CD4-positive, CD25-positive, alpha-beta regulatory T cell (primary cell): ENCODE data around the gene WDR36. TPM values are rescaled to one million over a fixed set of nuclear protein-coding genes. Genes with fewer than 3 reads are reported as not detected.
"Not testable (repeated sequence)": the region's sequence is repeated elsewhere in the genome, so short reads cannot be mapped to it uniquely, and the experiment has no call there.

ENCODE experiments used
- ATAC-seq, 2 donors: fragments of 150-1000 bp; cut with Tn5 transposase; one replicate each; pipeline ENCODE4 v1.10.0; 2021; ENCODE audit warnings: low read depth in 2 of 2, moderate number of reproducible peaks in 2 of 2, moderate library complexity in 1 of 2
- DNase-seq, 3 donors: peaks; one replicate each; pipeline versions ENCODE4 v3.0.0 to v3.0.0-alpha.2; 2012 to 2022; ENCODE audit warnings: mixed read lengths in 1 of 3
- H3K27ac ChIP-seq: one replicate; pipeline ENCODE4 v1.7.0; 2013; ENCODE audit warnings: mild to moderate bottlenecking, low read length; ENCODE audit not compliant: insufficient read depth, poor library complexity, severe bottlenecking
- H3K27me3 ChIP-seq: one replicate; pipeline ENCODE4 v1.7.0; 2013; ENCODE audit warnings: low read length; ENCODE audit not compliant: control insufficient read depth, insufficient read depth
- H3K36me3 ChIP-seq: one replicate; pipeline ENCODE4 v1.7.0; 2013; ENCODE audit warnings: mild to moderate bottlenecking, low read length, moderate library complexity; ENCODE audit not compliant: control insufficient read depth, insufficient read depth
- H3K4me1 ChIP-seq: 2 replicates; pipeline ENCODE4 v1.7.0; 2013; ENCODE audit warnings: mild to moderate bottlenecking, low read length; ENCODE audit not compliant: insufficient read depth, control insufficient read depth, poor library complexity, severe bottlenecking
- H3K4me3 ChIP-seq: one replicate; pipeline ENCODE4 v1.7.0; 2013; ENCODE audit warnings: low read depth, mild to moderate bottlenecking, low read length, moderate library complexity
- H3K9me3 ChIP-seq, 2 experiments: 1 replicate in 1 of 2; 2 replicates in 1 of 2; pipeline ENCODE4 v1.7.0; 2013; ENCODE audit warnings: low read length in 2 of 2, mild to moderate bottlenecking in 1 of 2, moderate library complexity in 1 of 2; ENCODE audit not compliant: control insufficient read depth in 2 of 2
- H3K27ac Mint-ChIP-seq, 3 donors: one replicate each; pipeline ENCODE4 v1.8.0; 2020 to 2022; ENCODE audit warnings: mild to moderate bottlenecking in 3 of 3, mixed read lengths in 3 of 3, moderate library complexity in 2 of 3
- H3K27me3 Mint-ChIP-seq: one replicate; pipeline ENCODE4 v1.8.0; 2022; ENCODE audit warnings: mild to moderate bottlenecking, mixed read lengths
- H3K36me3 Mint-ChIP-seq: one replicate; pipeline ENCODE4 v1.8.0; 2020; ENCODE audit warnings: mixed read lengths
- H3K4me1 Mint-ChIP-seq, 4 donors: one replicate each; pipeline ENCODE4 v1.8.0; 2020 to 2022; ENCODE audit warnings: mixed read lengths in 4 of 4, mild to moderate bottlenecking in 1 of 4
- H3K4me3 Mint-ChIP-seq, 4 donors: one replicate each; pipeline ENCODE4 v1.8.0; 2020 to 2022; ENCODE audit warnings: mild to moderate bottlenecking in 4 of 4, mixed read lengths in 4 of 4, moderate library complexity in 3 of 4
- H3K9me3 Mint-ChIP-seq, 7 donors: one replicate each; pipeline ENCODE4 v1.8.0; 2020 to 2022; ENCODE audit warnings: mixed read lengths in 7 of 7, mild to moderate bottlenecking in 3 of 7, moderate library complexity in 2 of 7
- polyA plus RNA-seq, 4 donors: library from polyadenylated mRNA; unstranded; fragments of 300-500 nt; fragmentation: Illumina TruSeq; gene quantifications; one replicate each; pipeline ENCODE4 v1.2.3, GENCODE V29; 2021
- total RNA-seq: library from RNA; stranded (reverse); gene quantifications from one replicate; pipeline ENCODE4 v1.2.3, GENCODE V29; 2022

The WDR36 gene
- total and polyA plus RNA-seq, 5 donors from 2014 or later, result 15.5 to 25.5 (median 18.8) TPM

DNA sequence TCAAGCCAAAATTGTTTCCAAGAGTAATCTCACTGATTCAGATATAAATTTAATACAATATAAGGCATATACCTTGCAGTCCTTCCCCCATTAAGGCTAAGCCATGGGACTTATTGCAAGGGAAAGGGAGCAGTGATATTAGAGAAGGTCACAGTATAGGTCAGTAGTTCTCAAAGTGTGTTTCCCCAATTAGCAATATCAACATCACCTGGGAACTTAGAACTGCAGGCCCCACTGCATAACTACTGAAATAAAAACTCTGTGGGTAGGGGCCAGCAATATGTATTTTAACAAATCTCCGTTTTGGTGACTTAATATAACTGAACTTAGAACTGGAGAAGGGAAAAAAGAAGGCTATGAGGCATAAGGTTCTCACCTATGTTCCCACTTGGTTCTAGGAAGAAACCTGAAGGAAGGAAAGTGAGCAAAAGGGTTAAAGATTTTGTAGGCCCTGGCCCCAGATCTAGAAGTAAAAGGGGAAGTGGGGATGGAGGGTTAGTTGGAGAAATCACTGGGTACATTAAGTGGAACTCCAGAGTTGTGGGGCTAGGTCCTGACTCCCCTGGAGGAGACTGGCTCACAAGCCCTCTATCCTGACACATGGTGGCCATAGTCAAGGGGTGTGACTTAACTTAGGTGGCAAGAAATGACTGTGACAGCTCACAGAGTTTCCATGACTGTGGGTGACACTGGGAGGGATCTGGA, 40.7 kb downstream of the WDR36 start:
- H3K27ac ChIP-seq, result no peak overlapping the region
- Mint-ChIP-seq H3K27ac (peak overlapping the region in 1 of 3 donors; percentile 7), H3K9me3 (peaks cover 0 to 1% (median 0%) of the 10 kb centered on the region in 7 donors), H3K27me3 (no peaks in the 10 kb centered on the region), H3K36me3 (peaks cover 5% of the 10 kb centered on the region), H3K4me1 (peaks cover 0 to 7% (median 0%) of the 10 kb centered on the region in 4 donors), H3K4me3 (no peak overlapping the region)
- H3K9me3 ChIP-seq, result no peaks in the 10 kb centered on the region
- ATAC-seq (no peak), DNase-seq (no peak)
- H3K27me3 ChIP-seq, result no peaks in the 10 kb centered on the region
- no peaks in the 10 kb centered on the region for H3K36me3 ChIP-seq
- H3K4me1 ChIP-seq, result no peaks in the 10 kb centered on the region
- H3K4me3 ChIP-seq, result no peak overlapping the region

DNA sequence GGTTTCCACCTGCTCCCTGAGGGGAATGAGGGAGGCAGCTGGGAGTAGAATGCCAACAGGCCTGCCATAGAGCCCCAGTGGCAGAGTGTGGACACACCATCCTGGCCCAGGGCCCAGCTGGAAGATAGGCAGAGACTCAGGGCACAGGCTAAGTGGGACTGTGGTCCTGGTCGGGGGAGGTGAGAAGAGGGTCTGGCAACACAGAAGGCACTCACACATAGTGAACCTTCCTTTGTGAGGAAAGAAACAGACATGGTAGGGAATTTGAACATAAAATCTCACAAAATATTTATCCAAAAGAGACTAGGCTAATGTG, 41.2 kb downstream of the WDR36 start:
- Histone ChIP-seq H3K36me3 (no peaks in the 10 kb centered on the region), H3K4me1 (no peaks in the 10 kb centered on the region), H3K9me3 (no peaks in the 10 kb centered on the region), H3K4me3 (no peak overlapping the region), H3K27me3 (no peaks in the 10 kb centered on the region), H3K27ac (no peak overlapping the region)
- DNase-seq (no peak), ATAC-seq (no peak)
- no peaks in the 10 kb centered on the region for H3K27me3 Mint-ChIP-seq
- peaks cover 0 to 1% (median 0%) of the 10 kb centered on the region in 7 donors for H3K9me3 Mint-ChIP-seq
- no peak overlapping the region for H3K4me3 Mint-ChIP-seq
- H3K27ac Mint-ChIP-seq, result no peak overlapping the region
- H3K4me1 Mint-ChIP-seq, result peaks cover 0 to 7% (median 0%) of the 10 kb centered on the region in 4 donors
- peaks cover 4% of the 10 kb centered on the region for H3K36me3 Mint-ChIP-seq

DNA sequence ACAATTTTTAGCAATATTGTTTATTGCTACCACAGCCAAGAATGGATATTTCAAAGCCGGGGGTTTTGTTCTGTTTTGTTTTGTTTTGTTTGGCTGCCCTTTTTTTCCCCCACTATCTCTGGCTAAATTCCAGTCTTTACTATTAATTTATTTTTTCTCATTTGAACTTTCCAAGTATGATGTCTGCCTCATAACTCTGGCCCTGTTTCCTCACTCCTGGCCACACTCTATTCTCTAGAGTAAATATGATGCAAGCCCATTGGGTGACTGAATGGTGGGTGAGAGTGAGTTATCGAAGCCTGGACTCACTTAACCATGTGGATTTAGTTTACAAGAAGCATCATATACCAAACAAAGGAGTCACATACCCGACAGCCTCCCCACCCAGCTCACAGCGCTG, 41.9 kb downstream of the WDR36 start:
- H3K36me3 Mint-ChIP-seq, result no peaks in the 10 kb centered on the region
- H3K9me3 Mint-ChIP-seq, result peaks cover 0 to 1% (median 0%) of the 10 kb centered on the region in 7 donors
- ATAC-seq (no peak), DNase-seq (no peak)
- no peaks in the 10 kb centered on the region for H3K27me3 Mint-ChIP-seq
- no peak overlapping the region for H3K4me3 Mint-ChIP-seq
- Histone ChIP-seq H3K4me1 (no peaks in the 10 kb centered on the region), H3K27ac (no peak overlapping the region), H3K36me3 (no peaks in the 10 kb centered on the region), H3K4me3 (no peak overlapping the region), H3K9me3 (no peaks in the 10 kb centered on the region), H3K27me3 (no peaks in the 10 kb centered on the region)
- peaks cover 0 to 7% (median 0%) of the 10 kb centered on the region in 4 donors for H3K4me1 Mint-ChIP-seq
- no peak overlapping the region for H3K27ac Mint-ChIP-seq

DNA sequence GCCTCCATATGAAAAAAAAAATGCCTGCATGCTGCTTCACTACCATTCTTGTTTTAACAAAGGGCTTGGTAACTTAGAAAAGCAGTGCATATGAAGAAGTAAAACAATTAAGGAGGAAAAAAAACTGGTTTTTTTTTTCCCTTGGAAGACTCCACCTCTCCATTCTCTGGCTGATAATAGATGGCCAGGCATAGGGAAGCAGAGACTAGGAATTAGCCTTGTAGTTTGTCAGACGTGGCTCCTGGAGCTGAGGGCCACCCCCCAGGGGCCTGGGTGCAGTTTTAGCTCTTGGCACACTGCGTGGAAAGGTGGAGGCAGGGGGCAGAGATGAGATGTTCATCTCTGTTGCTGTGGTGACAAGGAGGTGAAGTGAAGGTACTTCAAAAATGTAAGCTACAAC, 42.7 kb downstream of the WDR36 start:
- no peak overlapping the region for H3K27ac Mint-ChIP-seq
- H3K4me1 Mint-ChIP-seq, result peaks cover 0 to 7% (median 0%) of the 10 kb centered on the region in 4 donors
- H3K36me3 Mint-ChIP-seq, result no peaks in the 10 kb centered on the region
- no peaks in the 10 kb centered on the region for H3K36me3 ChIP-seq
- ATAC-seq, result no peak
- H3K27ac ChIP-seq, result no peak overlapping the region
- no peaks in the 10 kb centered on the region for H3K27me3 Mint-ChIP-seq
- no peaks in the 10 kb centered on the region for H3K9me3 ChIP-seq
- H3K9me3 Mint-ChIP-seq, result peaks cover 0 to 1% (median 0%) of the 10 kb centered on the region in 7 donors
- H3K4me3 ChIP-seq, result no peak overlapping the region
- H3K4me3 Mint-ChIP-seq, result no peak overlapping the region
- DNase-seq, result no peak
- no peaks in the 10 kb centered on the region for H3K27me3 ChIP-seq
- no peaks in the 10 kb centered on the region for H3K4me1 ChIP-seq

DNA sequence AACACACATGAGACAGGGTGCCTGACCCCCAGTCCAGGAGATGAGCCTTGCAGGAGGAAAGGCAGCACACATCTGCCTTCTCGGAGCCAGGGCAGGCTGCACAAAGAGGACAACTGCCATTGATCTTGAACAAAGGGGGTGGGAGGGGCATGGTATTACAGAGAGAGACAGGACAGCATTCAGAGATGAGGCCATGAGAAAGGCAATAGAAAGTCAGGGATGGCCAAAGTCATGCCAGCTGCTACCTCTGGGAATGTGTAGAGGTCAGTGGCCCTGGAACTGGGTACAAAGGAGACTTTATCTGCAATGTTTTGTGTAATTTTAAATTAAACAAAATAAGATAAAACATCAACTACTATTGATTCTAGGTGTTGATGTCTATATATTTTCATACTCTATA, 43.2 kb downstream of the WDR36 start:
- DNase-seq (no peak), ATAC-seq (no peak)
- no peaks in the 10 kb centered on the region for H3K36me3 Mint-ChIP-seq
- no peaks in the 10 kb centered on the region for H3K9me3 ChIP-seq
- no peak overlapping the region for H3K4me3 ChIP-seq
- H3K27me3 Mint-ChIP-seq, result no peaks in the 10 kb centered on the region
- peaks cover 0 to 7% (median 0%) of the 10 kb centered on the region in 4 donors for H3K4me1 Mint-ChIP-seq
- no peaks in the 10 kb centered on the region for H3K36me3 ChIP-seq
- H3K27me3 ChIP-seq, result no peaks in the 10 kb centered on the region
- H3K4me3 Mint-ChIP-seq, result no peak overlapping the region
- H3K4me1 ChIP-seq, result no peaks in the 10 kb centered on the region
- H3K9me3 Mint-ChIP-seq, result peaks cover 0 to 1% (median 0%) of the 10 kb centered on the region in 7 donors
- no peak overlapping the region for H3K27ac ChIP-seq
- no peak overlapping the region for H3K27ac Mint-ChIP-seq

DNA sequence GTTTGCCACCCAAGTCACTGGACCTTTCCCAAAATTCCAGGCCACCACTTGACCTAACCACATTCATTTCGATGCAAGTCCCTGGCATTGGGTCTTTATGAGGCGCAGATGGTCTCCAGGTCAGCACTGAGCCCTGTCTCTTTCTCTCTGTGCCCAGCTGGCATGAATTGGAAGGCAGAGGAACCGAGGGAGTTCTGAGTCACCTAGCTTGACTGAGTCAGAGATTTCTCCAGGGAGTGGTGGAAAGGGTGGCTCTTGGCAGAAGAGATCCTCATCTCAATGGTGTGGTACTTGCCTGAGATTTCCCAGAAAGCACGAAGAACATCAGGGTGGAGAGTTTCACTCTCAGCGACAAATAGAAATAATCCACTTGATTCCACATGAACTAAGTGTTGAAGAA, 43.8 kb downstream of the WDR36 start:
- Mint-ChIP-seq H3K27me3 (no peaks in the 10 kb centered on the region), H3K4me3 (no peak overlapping the region), H3K27ac (no peak overlapping the region), H3K36me3 (no peaks in the 10 kb centered on the region), H3K4me1 (peaks cover 0 to 7% (median 0%) of the 10 kb centered on the region in 4 donors), H3K9me3 (peaks cover 0 to 1% (median 0%) of the 10 kb centered on the region in 7 donors)
- Histone ChIP-seq H3K4me3 (no peak overlapping the region), H3K36me3 (no peaks in the 10 kb centered on the region), H3K27ac (no peak overlapping the region), H3K4me1 (no peaks in the 10 kb centered on the region), H3K27me3 (no peaks in the 10 kb centered on the region), H3K9me3 (no peaks in the 10 kb centered on the region)
- ATAC-seq, result no peak
- no peak for DNase-seq

DNA sequence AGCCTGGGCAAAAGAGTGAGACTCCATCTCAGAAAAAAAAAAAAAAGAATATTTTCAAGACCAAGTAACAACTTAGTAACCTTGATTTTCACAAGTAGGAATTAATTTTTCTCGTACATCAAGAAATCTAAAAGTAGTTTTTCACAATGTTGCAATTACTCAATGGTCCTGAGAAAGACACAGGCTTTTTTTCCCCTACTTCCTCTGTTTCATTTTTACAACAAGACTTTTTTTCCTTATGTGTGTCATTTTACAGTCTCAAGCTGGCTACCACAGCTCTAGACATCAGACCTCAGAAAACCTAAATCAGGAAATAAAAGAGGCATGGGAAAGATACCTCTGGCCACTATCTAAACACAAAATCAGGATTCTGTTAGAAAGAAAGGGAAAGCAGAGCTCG, 45.9 kb downstream of the WDR36 start:
- Mint-ChIP-seq H3K4me3 (no peak overlapping the region), H3K36me3 (no peaks in the 10 kb centered on the region), H3K27ac (no peak overlapping the region), H3K27me3 (no peaks in the 10 kb centered on the region), H3K4me1 (peaks cover 0 to 7% (median 0%) of the 10 kb centered on the region in 4 donors), H3K9me3 (no peaks in the 10 kb centered on the region)
- Histone ChIP-seq H3K27me3 (no peaks in the 10 kb centered on the region), H3K36me3 (no peaks in the 10 kb centered on the region), H3K4me3 (no peak overlapping the region), H3K4me1 (no peaks in the 10 kb centered on the region), H3K9me3 (no peaks in the 10 kb centered on the region), H3K27ac (no peak overlapping the region)
- DNase-seq (no peak), ATAC-seq (no peak)

DNA sequence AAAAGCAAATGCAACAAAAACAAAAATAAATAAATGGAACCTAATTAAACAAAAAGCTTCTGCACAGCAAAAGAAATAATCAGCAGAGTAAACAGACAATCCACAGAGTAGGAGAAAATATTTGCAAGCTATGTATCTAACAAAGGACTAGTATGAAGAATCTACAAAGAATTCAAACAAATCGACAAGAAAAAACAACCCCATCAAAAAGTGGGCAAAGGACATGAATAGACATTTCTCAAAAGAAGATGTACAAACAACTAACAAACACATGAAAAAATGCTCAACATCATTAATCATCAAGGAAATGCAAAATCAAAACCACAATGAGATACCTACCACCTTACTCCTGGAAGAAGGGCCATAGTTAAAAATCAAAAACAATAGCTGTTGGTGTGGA, 49.3 kb downstream of the WDR36 start:
- not testable (repeated sequence) for H3K27ac Mint-ChIP-seq, H3K9me3 ChIP-seq, H3K27ac ChIP-seq, H3K4me3 Mint-ChIP-seq, H3K36me3 Mint-ChIP-seq, H3K27me3 ChIP-seq, H3K4me1 Mint-ChIP-seq, DNase-seq, H3K9me3 Mint-ChIP-seq, H3K4me1 ChIP-seq, H3K36me3 ChIP-seq, ATAC-seq, H3K4me3 ChIP-seq, H3K27me3 Mint-ChIP-seq
